ENCODE results near the gene ZSWIM1.

ZSWIM1 gene

DNA sequence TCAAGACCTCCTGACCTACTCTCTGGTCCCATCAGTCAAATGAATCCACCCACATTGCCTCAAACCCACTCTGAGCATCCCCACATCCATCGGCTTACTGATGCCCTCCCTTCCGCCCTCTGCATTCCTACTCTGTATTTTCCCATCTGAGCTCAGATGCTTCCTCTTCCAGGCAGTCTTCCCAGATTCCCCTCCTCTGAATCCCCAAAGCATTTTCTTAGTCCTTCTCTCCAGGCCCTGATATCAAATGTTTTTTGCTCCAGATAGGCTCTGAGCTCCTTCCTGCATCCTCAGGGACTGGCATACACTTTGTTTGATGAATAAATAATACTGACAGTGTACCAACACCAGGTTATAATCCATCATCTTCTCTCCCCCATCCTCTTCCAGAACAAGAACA, 27.1 kb downstream of the ZSWIM1 start:
- no peak for DNase-seq (ENCODE audit: low read depth, low spot score)

DNA sequence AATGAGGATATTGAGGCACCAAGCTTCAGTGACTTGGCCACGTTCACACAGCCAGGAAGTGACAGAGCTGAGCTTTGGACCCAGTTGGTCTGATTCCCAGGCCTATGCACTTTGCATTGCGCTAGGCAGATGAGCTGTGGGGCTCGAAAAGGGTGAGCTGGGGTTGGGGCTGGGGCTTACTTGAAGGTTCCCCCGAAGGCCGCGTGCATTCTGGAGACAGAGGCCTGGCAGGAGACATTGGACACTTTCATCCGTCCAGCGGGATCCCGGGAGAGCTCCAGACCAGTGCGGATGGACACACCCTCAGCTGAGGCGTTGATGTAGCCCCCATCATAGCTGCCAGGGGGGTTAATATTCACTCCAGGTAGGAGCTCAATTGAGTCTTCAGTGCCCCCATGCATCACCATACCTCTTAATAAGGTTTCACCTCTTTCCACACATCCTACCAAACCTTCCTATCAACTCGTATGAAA, 28.3 kb downstream of the ZSWIM1 start:
- DNase-seq (ENCODE audit: low read depth, low spot score), result no peak

DNA sequence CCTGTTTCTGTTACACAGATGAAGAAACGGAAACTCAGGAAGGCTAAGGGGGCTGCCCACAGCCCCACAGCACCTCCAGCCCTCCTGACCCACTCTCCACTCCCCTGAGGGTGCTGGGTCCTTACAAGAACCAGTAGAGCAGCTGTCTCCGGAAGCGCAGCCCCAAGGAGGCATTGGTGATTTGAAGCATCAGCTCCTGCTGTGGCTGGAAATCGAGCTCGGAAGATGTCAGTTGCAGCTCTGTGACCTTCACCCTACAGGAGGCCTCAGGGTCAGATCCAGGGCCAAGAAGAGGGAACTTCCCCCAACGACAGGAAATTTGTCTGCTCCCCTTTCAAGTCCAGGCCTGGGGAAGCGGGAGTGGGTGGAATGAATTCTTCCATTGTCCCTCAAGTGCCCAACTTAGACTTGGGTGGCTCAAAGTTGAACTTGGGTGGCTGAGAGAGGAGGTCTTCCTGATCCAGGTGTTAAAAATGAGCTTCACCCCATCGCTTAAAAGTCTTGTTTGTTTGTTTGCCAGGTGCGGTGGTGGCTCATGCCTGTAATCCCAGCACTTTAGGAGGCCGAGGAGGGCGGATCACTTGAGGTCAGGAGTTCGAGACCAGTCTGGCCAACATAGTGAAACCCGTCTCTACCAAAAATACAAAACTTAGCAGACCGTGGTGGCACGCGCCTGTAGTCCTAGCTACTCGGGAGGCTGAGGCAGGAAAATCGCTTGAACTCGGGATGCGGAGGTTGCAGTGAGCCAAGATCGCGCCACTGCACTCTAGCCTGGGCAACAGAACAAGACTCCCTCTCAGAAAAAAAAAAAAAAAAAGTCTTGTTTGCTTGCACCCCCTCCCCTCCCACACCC, 29.0 kb downstream of the ZSWIM1 start:
- DNase-seq (ENCODE audit: low read depth, low spot score), result no peak

DNA sequence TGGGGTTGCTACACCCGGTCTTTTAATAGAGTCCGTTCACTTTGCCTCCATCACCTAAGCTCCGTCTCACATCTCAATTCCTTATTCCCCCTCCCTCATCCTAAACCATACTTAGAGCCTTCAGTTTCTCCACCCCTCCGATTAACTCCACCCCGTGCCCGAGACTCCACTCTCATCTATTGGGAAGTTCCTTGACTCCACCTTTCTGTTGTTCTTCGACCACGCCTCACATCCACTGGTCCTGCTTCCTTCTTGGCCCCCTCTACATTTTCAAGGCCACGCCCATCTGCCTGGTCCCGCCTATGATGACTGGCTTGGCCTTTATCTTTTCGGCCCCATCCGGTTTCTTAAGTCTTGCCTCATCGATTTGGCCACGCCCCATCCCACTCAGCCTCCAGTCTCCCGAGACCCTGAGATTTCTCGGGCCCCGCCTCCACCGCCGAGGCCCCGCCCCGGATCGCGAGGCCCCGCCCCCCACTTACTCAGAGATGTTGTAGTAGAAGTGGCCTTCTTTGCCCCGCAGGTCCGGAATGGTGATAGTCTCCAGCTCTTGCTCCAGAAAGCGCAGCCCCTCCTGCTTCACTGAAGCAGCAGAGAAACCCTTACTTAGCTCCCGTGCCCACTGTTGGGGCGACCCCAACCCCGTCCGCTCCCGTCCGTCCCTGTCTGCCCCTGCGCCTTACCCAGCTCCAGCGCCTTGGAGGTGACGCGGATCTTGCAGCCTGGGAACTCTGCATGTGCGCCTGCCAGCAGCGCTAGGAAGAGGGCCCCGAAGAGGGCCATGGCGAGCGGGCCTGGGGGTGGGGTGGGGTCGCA, 29.9 kb downstream of the ZSWIM1 start:
- peak; percentile 79 for DNase-seq (ENCODE audit: low read depth, low spot score)

DNA sequence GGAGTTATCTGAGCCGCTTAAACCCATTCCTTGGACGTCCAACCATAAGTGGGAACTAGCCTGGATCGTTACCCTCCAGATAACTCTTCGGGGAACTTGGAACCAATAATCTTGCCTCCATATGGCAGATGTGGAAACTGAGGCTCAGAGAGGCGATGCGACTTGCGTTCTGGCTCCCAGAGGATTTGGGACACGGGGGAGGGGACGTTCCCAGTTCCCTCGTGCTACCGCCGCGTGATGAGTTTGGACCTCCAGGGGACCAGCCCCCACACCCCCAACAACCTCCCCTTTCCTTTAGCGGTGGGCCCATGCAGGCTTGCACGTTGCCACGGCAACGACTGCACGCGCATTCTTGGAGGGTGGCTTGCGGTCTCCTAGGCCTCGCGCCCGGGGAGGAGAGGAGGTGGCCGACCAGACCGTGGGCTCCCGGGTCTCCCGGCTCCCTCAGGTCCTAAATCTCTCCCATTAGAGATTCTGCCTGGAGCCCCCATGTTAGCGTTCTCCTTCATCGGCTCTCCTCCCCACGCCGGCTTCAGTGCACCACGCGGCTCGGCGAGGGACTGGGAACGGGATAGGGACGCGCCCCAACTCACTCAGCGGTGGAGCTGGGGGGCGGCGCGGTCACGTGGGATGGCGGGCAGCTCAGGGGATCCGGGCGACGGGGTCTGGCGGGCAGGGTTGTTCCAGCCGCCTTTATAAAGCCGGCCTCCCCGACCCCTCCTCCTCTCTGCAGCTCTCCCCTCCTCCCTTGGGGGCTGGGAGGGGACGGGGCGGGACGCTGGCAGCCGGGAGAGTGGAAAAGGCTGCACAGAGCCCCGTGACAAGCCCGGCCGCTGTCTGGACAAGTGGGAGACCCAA, 30.7 kb downstream of the ZSWIM1 start, which contains the start of gene PLTP:
Gene PLTP (minus strand): TSS at position 670 of the 858 bp plus-strand sequence. CDS start 703 bp downstream, outside the sequence.
- no peak for DNase-seq (ENCODE audit: low read depth, low spot score)

GRCh38 chr20:45912344-45912682, 31.3 kb downstream of the ZSWIM1 start:
- no peak for DNase-seq (ENCODE audit: low read depth, low spot score)

DNA sequence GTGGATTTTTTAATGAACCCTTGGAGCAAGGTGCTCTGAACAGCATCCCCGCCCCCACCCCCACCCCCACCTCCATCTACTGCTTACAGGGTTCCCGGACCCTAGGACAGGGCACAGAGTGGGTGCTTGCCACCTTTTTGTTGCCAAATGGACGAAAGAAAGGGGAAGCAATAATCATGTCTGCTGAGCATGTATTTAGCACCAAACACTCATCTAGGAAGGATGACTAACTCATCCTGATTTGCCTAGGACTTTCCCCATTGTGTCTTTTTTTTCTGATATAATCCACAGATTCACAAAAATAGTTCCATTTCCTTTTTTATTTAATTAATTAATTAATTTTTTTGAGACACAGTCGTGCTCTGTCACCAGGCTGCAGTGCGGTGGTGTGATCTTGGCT, 32.1 kb downstream of the ZSWIM1 start:
- no peak for DNase-seq (ENCODE audit: low read depth, low spot score)

- DNase-seq (ENCODE audit: low read depth, low spot score), result no peak
These were observed 36.7 kb downstream of the ZSWIM1 start for GRCh38 chr20:45917790-45918141.

DNA sequence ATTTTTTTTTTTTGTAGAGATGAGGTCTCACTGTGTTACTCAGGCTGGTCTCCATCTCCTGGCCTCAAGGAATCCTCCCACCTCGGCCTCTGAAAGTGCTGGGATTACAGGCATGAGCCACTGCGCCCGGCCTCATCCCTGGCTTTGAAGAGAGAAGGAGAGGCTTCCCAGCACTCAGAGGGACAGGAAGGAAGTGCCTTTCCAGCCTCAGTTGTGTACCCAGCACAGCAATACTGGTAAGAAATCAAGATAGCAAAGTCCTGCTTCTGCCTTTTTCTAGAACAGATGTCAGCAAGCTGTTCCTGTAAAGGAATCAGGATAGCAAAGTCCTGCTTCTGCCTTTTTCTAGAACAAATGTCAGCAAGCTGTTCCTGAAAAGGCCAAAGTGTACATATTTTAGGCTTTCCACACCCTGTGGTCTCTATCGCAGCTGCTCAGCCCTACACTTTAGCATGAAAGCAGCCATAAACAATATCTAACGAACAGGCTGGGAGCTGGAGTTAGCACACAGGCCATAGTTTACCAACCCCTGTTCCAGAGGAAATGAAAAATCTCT, 37.2 kb downstream of the ZSWIM1 start:
- no peak for DNase-seq (ENCODE audit: low read depth, low spot score)

DNA sequence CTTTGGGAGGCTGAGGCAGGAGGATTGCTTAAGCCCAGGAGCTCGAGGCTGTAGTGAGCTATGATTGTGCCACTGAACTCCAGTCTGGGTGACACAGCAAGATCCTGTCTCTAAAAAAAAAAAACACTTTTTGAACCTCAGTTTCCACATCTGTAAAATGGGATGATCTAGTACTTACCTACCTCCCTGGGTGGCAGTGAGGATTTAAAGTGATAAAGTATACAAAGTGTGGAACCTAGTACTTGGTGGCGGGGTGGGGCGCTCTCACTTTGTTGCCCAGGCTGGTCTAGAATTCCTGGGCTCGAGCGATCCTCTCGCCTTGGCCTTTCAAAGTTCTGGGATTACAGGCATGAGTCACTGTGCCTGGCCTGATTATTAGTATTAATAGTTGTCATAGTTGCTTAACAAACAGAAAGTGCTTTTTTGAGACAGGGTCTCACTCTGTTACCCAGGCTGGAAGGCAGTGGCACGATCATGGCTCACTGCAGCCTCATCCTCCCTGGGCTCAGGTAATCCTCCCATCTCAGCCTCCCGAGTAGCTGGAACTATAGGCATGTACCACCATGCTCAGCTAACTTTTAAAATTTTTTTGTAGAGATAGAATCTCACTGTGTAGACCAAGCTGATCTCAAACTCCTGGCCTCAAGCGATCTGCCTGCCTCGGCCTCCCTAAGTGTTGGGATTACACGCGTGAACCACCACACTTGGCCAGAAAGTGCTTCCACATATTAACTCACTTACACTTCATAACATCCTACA, 37.9 kb downstream of the ZSWIM1 start:
- DNase-seq (ENCODE audit: low read depth, low spot score), result no peak

- DNase-seq (ENCODE audit: low read depth, low spot score), result no peak
These were observed 38.7 kb downstream of the ZSWIM1 start for GRCh38 chr20:45919542-45920399.

- no peak for DNase-seq (ENCODE audit: low read depth, low spot score)
These were observed 39.7 kb downstream of the ZSWIM1 start for GRCh38 chr20:45920462-45921336.

- no peak for DNase-seq (ENCODE audit: low read depth, low spot score)
These were observed 40.5 kb downstream of the ZSWIM1 start for GRCh38 chr20:45921337-45922189.

- no peak for DNase-seq (ENCODE audit: low read depth, low spot score)
These were observed 43.6 kb downstream of the ZSWIM1 start for GRCh38 chr20:45924391-45925261.

DNA sequence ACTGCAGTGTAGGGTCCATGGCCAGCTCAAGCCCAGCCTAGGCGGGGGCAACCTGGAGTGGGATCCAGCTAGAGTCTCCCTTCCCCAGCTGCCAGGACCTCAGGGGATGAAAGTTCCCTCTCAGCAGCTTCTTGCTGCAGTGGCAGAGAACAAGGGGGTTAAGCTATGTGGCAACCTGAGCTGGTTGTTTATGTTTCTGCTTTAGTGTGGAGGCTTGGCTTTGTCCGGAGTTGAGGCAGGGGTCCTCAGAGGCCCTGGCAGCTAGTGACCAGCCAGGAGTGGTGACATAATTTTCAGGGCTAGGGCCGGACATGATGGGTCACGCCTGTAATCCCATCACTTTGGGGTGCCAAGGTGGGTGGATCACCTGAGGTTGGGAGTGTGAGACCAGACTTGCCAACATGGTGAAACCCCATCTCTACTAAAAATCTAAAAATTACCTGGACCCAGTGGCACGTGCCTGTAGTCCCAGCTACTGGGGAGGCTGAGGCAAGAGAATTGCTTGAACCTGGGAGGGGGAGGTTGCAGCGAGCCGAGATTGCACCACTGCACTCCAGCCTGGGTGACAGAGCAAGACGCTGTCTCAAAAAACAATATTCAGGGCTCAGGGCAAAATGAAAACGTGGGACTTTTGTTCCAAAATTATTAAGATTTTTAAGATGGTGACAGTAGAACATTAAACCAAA, 44.9 kb downstream of the ZSWIM1 start:
- no peak for DNase-seq (ENCODE audit: low read depth, low spot score)

GRCh38 chr20:45926731-45927070, 45.7 kb downstream of the ZSWIM1 start:
- no peak for DNase-seq (ENCODE audit: low read depth, low spot score)

All from activated CD4-positive, CD25-positive, alpha-beta regulatory T cell treated with anti-CD3 and anti-CD28 coated beads, Interleukin-2, amount 50 U/mL, for 16 hours (primary cell).